Measurements from ENCODE around the gene GAL3ST2.
"Not testable (repeated sequence)": the region's sequence is repeated elsewhere in the genome, so short reads cannot be mapped to it uniquely, and the experiment has no call there.

Gene GAL3ST2

DNA sequence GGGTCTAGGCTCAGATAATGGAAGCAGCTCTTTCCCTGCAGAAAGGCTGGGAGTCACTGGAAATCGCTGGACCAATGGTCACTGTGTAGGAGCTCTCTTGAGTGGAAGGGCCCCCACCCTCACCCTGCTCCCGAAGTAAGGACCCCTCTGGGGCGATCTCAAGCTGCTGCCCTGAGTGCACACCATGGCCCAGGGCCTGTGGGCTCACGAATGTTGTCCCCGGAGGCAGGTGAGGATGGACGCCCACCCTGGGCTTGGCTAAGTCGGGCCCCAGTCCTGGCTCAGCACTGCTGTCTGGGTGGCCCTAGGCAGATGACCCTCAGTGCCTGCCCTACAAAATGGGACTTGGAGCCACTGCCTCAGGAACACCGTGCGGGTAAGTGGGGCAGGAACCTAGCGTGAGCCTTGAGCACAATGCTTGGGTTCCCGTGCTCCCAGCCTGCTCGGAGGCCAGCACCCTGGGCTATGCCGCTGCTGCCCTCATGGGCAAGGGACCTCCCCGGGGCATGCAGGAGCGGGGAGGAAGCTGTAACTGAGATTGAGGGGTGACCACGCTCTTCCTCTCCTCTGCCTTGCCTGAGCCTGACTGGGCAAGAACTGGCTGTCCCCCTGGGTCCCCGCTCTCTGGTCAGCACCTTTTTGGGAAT, 38.5 kb upstream of the GAL3ST2 start:
- Histone ChIP-seq H3K4me3 (ENCODE audit: low read depth, low read length) (no peak overlapping the region), H3K27ac (no peak overlapping the region), H3K27me3 (replicated peaks) (no peaks in the 10 kb centered on the region), H3K36me3 (replicated peaks) (no peaks in the 10 kb centered on the region)
- DNase-seq = no peak
- in situ Hi-C loops (cut with HindIII; ENCODE audit: low pct_ligation_motif_present, low sequenced_read_pairs) = no loop called here
- TF ChIP-seq, protein P1, sequence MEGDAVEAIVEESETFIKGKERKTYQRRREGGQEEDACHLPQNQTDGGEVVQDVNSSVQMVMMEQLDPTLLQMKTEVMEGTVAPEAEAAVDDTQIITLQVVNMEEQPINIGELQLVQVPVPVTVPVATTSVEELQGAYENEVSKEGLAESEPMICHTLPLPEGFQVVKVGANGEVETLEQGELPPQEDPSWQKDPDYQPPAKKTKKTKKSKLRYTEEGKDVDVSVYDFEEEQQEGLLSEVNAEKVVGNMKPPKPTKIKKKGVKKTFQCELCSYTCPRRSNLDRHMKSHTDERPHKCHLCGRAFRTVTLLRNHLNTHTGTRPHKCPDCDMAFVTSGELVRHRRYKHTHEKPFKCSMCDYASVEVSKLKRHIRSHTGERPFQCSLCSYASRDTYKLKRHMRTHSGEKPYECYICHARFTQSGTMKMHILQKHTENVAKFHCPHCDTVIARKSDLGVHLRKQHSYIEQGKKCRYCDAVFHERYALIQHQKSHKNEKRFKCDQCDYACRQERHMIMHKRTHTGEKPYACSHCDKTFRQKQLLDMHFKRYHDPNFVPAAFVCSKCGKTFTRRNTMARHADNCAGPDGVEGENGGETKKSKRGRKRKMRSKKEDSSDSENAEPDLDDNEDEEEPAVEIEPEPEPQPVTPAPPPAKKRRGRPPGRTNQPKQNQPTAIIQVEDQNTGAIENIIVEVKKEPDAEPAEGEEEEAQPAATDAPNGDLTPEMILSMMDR (IDR thresholded peaks at IDR 0.05; ENCODE audit: low read depth, low read length, missing control alignments) = no peak

DNA sequence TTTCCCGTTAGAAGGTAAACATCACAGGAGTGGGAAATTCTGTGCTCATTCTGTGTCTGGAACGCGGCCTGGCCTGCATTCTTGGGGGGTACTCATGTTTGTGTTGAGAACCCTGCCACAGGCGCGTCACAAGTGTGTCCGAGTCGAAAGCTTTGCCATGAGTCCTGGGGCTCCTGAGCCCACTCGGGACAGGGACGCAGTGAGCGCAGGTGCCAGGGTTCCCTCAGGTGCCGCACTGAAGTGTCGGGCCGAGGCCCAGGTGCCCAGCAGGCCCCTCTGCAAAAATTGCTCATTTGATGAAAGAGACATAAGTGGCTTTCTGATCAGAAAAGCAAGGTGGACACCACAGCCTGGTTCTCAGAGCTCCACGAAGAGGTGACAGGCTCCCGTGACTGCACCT, 37.4 kb upstream of the GAL3ST2 start:
- Histone ChIP-seq H3K36me3 (replicated peaks) (peaks cover 4% of the 10 kb centered on the region), H3K4me3 (ENCODE audit: low read depth, low read length) (no peak overlapping the region), H3K27me3 (replicated peaks) (no peaks in the 10 kb centered on the region), H3K27ac (no peak overlapping the region)
- TF ChIP-seq, protein P1 (IDR thresholded peaks at IDR 0.05; ENCODE audit: low read depth, low read length, missing control alignments) = no peak
- in situ Hi-C loops (cut with HindIII; ENCODE audit: low pct_ligation_motif_present, low sequenced_read_pairs) = no loop called here
- no peak for DNase-seq

DNA sequence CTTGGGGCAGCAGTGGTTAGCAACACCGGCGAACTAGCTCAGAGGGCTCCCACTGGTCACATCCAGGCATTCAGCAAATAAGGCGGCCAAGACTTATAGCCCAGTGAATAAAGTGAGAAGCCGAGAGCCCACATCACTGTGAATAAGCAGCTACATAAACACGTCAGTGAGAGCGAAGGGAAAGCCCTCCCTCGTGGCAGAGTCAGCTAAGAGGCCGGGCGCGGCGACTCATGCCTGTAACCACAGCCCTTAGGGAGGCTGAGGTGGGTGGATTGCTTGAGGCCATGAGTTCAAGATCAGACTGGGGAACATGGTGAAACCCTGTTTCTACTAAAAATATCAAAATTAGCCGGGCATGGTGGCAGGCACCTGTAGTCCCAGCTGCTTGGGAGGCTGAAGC, 37.0 kb upstream of the GAL3ST2 start:
- peak; percentile 32 for DNase-seq
- H3K27ac ChIP-seq = no peak overlapping the region
- in situ Hi-C loops (cut with HindIII; ENCODE audit: low pct_ligation_motif_present, low sequenced_read_pairs) = no loop called here
- TF ChIP-seq, protein P1 (IDR thresholded peaks at IDR 0.05; ENCODE audit: low read depth, low read length, missing control alignments) = no peak
- no peak overlapping the region for H3K4me3 ChIP-seq (ENCODE audit: low read depth, low read length)
- no peaks in the 10 kb centered on the region for H3K27me3 ChIP-seq (replicated peaks)
- H3K36me3 ChIP-seq (replicated peaks) = peaks cover 4% of the 10 kb centered on the region

DNA sequence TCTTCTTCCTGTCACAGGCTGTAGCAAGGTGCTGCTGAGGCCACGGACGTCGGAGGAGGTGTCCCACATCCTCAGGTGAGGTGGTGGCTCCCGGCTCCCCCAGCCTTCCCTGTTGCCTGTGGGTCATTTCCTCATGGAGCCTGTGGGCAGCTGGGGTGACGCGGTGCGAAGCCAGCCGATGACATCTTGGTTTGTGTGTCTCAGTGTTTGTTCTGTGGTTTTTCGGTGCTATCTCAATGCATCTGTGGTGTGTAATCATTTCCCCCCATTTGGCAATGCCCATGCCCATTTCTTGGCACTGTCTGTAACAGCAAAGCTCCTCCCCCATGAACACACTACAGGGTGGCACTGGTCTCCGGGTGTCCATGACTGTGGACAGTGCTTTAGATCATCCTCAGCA, 35.6 kb upstream of the GAL3ST2 start:
- H3K27ac ChIP-seq = no peak overlapping the region
- H3K27me3 ChIP-seq (replicated peaks) = no peaks in the 10 kb centered on the region
- DNase-seq = no peak
- TF ChIP-seq, protein P1 (IDR thresholded peaks at IDR 0.05; ENCODE audit: low read depth, low read length, missing control alignments) = no peak
- H3K4me3 ChIP-seq (ENCODE audit: low read depth, low read length) = no peak overlapping the region
- H3K36me3 ChIP-seq (replicated peaks) = peaks cover 11% of the 10 kb centered on the region
- in situ Hi-C loops (cut with HindIII; ENCODE audit: low pct_ligation_motif_present, low sequenced_read_pairs) = no loop called here

DNA sequence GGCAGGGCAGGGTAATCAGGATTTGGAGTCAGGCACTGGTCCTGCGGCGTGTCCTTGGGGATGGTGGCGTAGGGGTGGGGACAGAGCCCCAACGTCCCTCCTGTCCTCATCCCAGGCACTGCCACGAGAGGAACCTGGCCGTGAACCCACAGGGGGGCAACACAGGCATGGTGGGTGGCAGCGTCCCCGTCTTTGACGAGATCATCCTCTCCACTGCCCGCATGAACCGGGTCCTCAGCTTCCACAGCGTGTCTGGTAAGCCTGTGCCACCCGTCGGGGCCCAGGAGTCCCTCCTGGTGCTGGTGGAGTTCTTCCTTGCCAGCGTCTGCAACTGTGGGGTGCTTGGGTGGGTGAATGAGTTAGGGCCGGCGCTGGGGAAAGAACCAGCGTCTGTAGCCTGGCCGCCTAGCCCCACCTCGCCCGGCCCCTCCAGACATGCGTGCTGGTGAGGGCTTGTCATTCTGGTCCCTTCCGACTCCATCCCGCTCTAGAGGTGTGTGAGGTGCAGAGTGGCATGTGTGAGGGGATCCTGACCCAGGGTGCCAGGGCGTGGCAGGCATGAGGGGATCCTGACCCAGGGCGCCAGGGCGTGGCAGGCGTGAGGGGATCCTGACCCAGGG, 34.2 kb upstream of the GAL3ST2 start:
- TF ChIP-seq, protein P1 (IDR thresholded peaks at IDR 0.05; ENCODE audit: low read depth, low read length, missing control alignments) = no peak
- Histone ChIP-seq H3K27ac (no peak overlapping the region), H3K4me3 (ENCODE audit: low read depth, low read length) (no peak overlapping the region), H3K36me3 (replicated peaks) (peaks cover 11% of the 10 kb centered on the region), H3K27me3 (replicated peaks) (no peaks in the 10 kb centered on the region)
- no peak for DNase-seq
- in situ Hi-C loops (cut with HindIII; ENCODE audit: low pct_ligation_motif_present, low sequenced_read_pairs) = no loop called here

DNA sequence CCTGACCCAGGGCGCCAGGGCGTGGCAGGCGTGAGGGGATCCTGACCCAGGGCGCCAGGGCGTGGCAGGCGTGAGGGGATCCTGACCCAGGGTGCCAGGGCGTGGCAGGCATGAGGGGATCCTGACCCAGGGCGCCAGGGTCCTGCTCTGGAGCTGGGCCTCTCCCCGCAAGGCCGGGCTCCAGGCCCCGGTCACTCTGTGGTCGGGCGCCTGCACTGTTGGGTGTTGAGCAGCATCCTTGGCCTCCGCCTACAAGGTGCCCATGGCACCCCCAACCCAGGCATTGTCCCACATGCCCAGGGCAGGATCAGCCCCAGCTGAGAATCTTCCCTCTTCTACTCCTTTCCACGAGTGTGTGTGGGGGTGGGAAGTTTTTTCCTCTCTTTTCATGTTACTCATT, 33.6 kb upstream of the GAL3ST2 start:
- H3K27ac ChIP-seq; H3K27me3 ChIP-seq (replicated peaks); H3K4me3 ChIP-seq (ENCODE audit: low read depth, low read length); DNase-seq; in situ Hi-C loops (cut with HindIII; ENCODE audit: low pct_ligation_motif_present, low sequenced_read_pairs): not testable (repeated sequence)
- peaks cover 11% of the 10 kb centered on the region for H3K36me3 ChIP-seq (replicated peaks)
